Skeletal muscle satellite cell (primary cell): ENCODE results near the gene STOML1.

Experiments
- H3K27me3 ChIP-seq: 2 replicates; pipeline ENCODE4 v1.7.0; 2013; ENCODE audit warnings: low read length; ENCODE audit not compliant: control insufficient read depth, insufficient read depth
- H3K36me3 ChIP-seq: 2 replicates; pipeline ENCODE4 v1.7.0; 2013; ENCODE audit warnings: mild to moderate bottlenecking, control low read depth, low read length; ENCODE audit not compliant: insufficient read depth
- H3K4me1 ChIP-seq: 2 replicates; pipeline ENCODE4 v1.7.0; 2013; ENCODE audit warnings: low read length; ENCODE audit not compliant: control insufficient read depth, insufficient read depth
- H3K4me2 ChIP-seq: 2 replicates; pipeline ENCODE4 v1.7.0; 2013; ENCODE audit warnings: mild to moderate bottlenecking, low read length
- H3K4me3 ChIP-seq: 2 replicates; pipeline ENCODE4 v1.7.0; 2013; ENCODE audit warnings: low read length
- H3K9ac ChIP-seq: 2 replicates; pipeline ENCODE4 v1.7.0; 2013; ENCODE audit warnings: mild to moderate bottlenecking, low read depth, low read length, moderate library complexity
- H3K9me3 ChIP-seq: replicated peaks from 2 replicates; pipeline ENCODE4 v1.7.0; 2013; ENCODE audit warnings: mild to moderate bottlenecking, control low read depth, low read length

STOML1 gene

GRCh38 chr15:74008901-74009300, 16.8 kb upstream of the STOML1 start:
- Histone ChIP-seq H3K4me3 (no peak overlapping the region), H3K9me3 (no peaks in the 10 kb centered on the region), H3K36me3 (peaks cover 36% of the 10 kb centered on the region), H3K4me2 (no peak overlapping the region), H3K4me1 (peaks cover 16% of the 10 kb centered on the region), H3K9ac (no peak overlapping the region), H3K27me3 (no peaks in the 10 kb centered on the region)

GRCh38 chr15:74007820-74008371, 15.8 kb upstream of the STOML1 start:
- no peak overlapping the region for H3K4me2 ChIP-seq
- H3K9me3 ChIP-seq, result no peaks in the 10 kb centered on the region
- H3K4me1 ChIP-seq, result peaks cover 16% of the 10 kb centered on the region
- no peak overlapping the region for H3K4me3 ChIP-seq
- peaks cover 42% of the 10 kb centered on the region for H3K36me3 ChIP-seq
- H3K9ac ChIP-seq, result no peak overlapping the region
- no peaks in the 10 kb centered on the region for H3K27me3 ChIP-seq

GRCh38 chr15:74006774-74007639, 14.9 kb upstream of the STOML1 start:
- Histone ChIP-seq H3K9me3 (no peaks in the 10 kb centered on the region), H3K4me3 (no peak overlapping the region), H3K9ac (no peak overlapping the region), H3K36me3 (peaks cover 36% of the 10 kb centered on the region), H3K27me3 (no peaks in the 10 kb centered on the region), H3K4me2 (no peak overlapping the region), H3K4me1 (peaks cover 16% of the 10 kb centered on the region)

- peaks cover 17% of the 10 kb centered on the region for H3K36me3 ChIP-seq
Measured at GRCh38 chr15:73997986-73998385, 5.9 kb upstream of the STOML1 start.

GRCh38 chr15:73996939-73997338, 4.8 kb upstream of the STOML1 start:
- Histone ChIP-seq H3K9ac (peak overlapping the region; percentile 87), H3K4me1 (peaks cover 26% of the 10 kb centered on the region), H3K36me3 (peaks cover 17% of the 10 kb centered on the region), H3K9me3 (no peaks in the 10 kb centered on the region), H3K4me3 (peak overlapping the region; percentile 44), H3K4me2 (peak overlapping the region; percentile 86), H3K27me3 (no peaks in the 10 kb centered on the region)

More at GRCh38 chr15:73997986-73998385, 5.9 kb upstream of the STOML1 start:
- Histone ChIP-seq H3K4me2 (no peak overlapping the region), H3K27me3 (no peaks in the 10 kb centered on the region), H3K9ac (no peak overlapping the region), H3K4me1 (peaks cover 21% of the 10 kb centered on the region), H3K9me3 (no peaks in the 10 kb centered on the region), H3K4me3 (no peak overlapping the region)

GRCh38 chr15:73996267-73996666, 4.2 kb upstream of the STOML1 start:
- Histone ChIP-seq H3K4me1 (peaks cover 30% of the 10 kb centered on the region), H3K4me2 (peak overlapping the region; percentile 86), H3K36me3 (peaks cover 17% of the 10 kb centered on the region), H3K27me3 (no peaks in the 10 kb centered on the region), H3K4me3 (peak overlapping the region; percentile 90), H3K9ac (peak overlapping the region; percentile 87), H3K9me3 (no peaks in the 10 kb centered on the region)

GRCh38 chr15:73994912-73995622, 3.0 kb upstream of the STOML1 start:
- peak overlapping the region; percentile 87 for H3K9ac ChIP-seq
- H3K36me3 ChIP-seq, result peaks cover 17% of the 10 kb centered on the region
- H3K9me3 ChIP-seq, result no peaks in the 10 kb centered on the region
- peak overlapping the region; percentile 90 for H3K4me3 ChIP-seq
- H3K27me3 ChIP-seq, result no peaks in the 10 kb centered on the region
- peaks cover 42% of the 10 kb centered on the region for H3K4me1 ChIP-seq
- H3K4me2 ChIP-seq, result peak overlapping the region; percentile 86

GRCh38 chr15:73994413-73994883, 2.4 kb upstream of the STOML1 start, which contains the start of gene PML:
PML (plus strand) TSS chr15:73994716; CDS start chr15:73994813, 97 bp downstream.
- Histone ChIP-seq H3K9me3 (no peaks in the 10 kb centered on the region), H3K4me1 (peaks cover 48% of the 10 kb centered on the region), H3K4me3 (peak within 1 kb of the TSS; percentile 90), H3K27me3 (no peaks in the 10 kb centered on the region), H3K9ac (peak within 1 kb of the TSS; percentile 87), H3K4me2 (peak within 1 kb of the TSS; percentile 86), H3K36me3 (peaks cover 16% of the 10 kb centered on the region)

GRCh38 chr15:73993211-73993994, 1.3 kb upstream of the STOML1 start:
- peaks cover 6% of the 10 kb centered on the region for H3K36me3 ChIP-seq
- peak overlapping the region; percentile 86 for H3K4me2 ChIP-seq
- peak overlapping the region; percentile 90 for H3K4me3 ChIP-seq
- H3K27me3 ChIP-seq, result no peaks in the 10 kb centered on the region
- peak overlapping the region; percentile 87 for H3K9ac ChIP-seq
- peaks cover 58% of the 10 kb centered on the region for H3K4me1 ChIP-seq
- no peaks in the 10 kb centered on the region for H3K9me3 ChIP-seq

GRCh38 chr15:73992594-73992898, 451 bp upstream of the STOML1 start:
- peak overlapping the region; percentile 76 for H3K4me3 ChIP-seq
- H3K9ac ChIP-seq, result peak overlapping the region; percentile 50
- H3K9me3 ChIP-seq, result no peaks in the 10 kb centered on the region
- H3K4me1 ChIP-seq, result peaks cover 67% of the 10 kb centered on the region
- peak overlapping the region; percentile 79 for H3K4me2 ChIP-seq
- no peaks in the 10 kb centered on the region for H3K27me3 ChIP-seq
- H3K36me3 ChIP-seq, result no peaks in the 10 kb centered on the region

GRCh38 chr15:73991260-73991659, 835 bp downstream of the STOML1 start:
- Histone ChIP-seq H3K4me1 (peaks cover 60% of the 10 kb centered on the region), H3K4me2 (peak overlapping the region; percentile 98), H3K4me3 (peak overlapping the region; percentile 76), H3K9ac (peak overlapping the region; percentile 78), H3K9me3 (no peaks in the 10 kb centered on the region), H3K27me3 (no peaks in the 10 kb centered on the region), H3K36me3 (no peaks in the 10 kb centered on the region)
